GM23338 (cell line): ENCODE results near the gene GPX7. TPM values are rescaled to one million over a fixed set of nuclear protein-coding genes. Genes with fewer than 3 reads are reported as not detected.
A peak's percentile ranks its signal among the peaks of the same experiment; 100 is the strongest.

ENCODE experiments used
- ATAC-seq: fragments of 200-7000 bp; cut with Tn5 transposase; 3 replicates; pipeline ENCODE4 v1.9.1; 2020
- DNase-seq: peaks from one replicate; pipeline ENCODE4 v3.0.0-alpha.2; 2015; ENCODE audit warnings: low spot score
- H2AFZ ChIP-seq: fragments of 200-600 bp; sonication (generic); 2 replicates; pipeline ENCODE4 v1.8.0; 2016; ENCODE audit warnings: antibody characterized with exemption, mild to moderate bottlenecking, moderate library complexity
- H3F3A ChIP-seq: fragments of 200-600 bp; sonication (generic); replicated peaks from 2 replicates; pipeline ENCODE4 v1.8.0; 2017; ENCODE audit warnings: antibody characterized with exemption, mixed run types, low read depth
- H3K27ac ChIP-seq: fragments of 200-600 bp; sonication (generic); 2 replicates; pipeline ENCODE4 v1.6.1; 2016; ENCODE audit warnings: low read depth
- H3K27me3 ChIP-seq: fragments of 200-600 bp; sonication (generic); 2 replicates; pipeline ENCODE4 v1.8.0; 2016; ENCODE audit warnings: mild to moderate bottlenecking, mixed run types, moderate library complexity; ENCODE audit not compliant: insufficient read depth
- H3K36me3 ChIP-seq: fragments of 200-600 bp; sonication (generic); 2 replicates; pipeline ENCODE4 v1.8.0; 2016; ENCODE audit warnings: mild to moderate bottlenecking; ENCODE audit not compliant: insufficient read depth
- H3K4me1 ChIP-seq: fragments of 200-600 bp; sonication (generic); 2 replicates; pipeline ENCODE4 v1.8.0; 2016; ENCODE audit warnings: mild to moderate bottlenecking, moderate library complexity; ENCODE audit not compliant: insufficient read depth
- H3K4me2 ChIP-seq: fragments of 200-600 bp; sonication (generic); 2 replicates; pipeline ENCODE4 v1.7.1; 2017; ENCODE audit warnings: mixed run types
- H3K4me3 ChIP-seq: fragments of 200-600 bp; sonication (generic); 2 replicates; pipeline ENCODE4 v1.6.1; 2016; ENCODE audit warnings: mixed run types
- H3K79me2 ChIP-seq: fragments of 200-600 bp; sonication (generic); replicated peaks from 2 replicates; pipeline ENCODE4 v1.8.0; 2017; ENCODE audit warnings: mild to moderate bottlenecking; ENCODE audit not compliant: insufficient read depth
- H3K9me2 ChIP-seq: fragments of 200-600 bp; sonication (generic); 2 replicates; pipeline ENCODE4 v1.8.0; 2017; ENCODE audit not compliant: insufficient read depth
- H4K20me1 ChIP-seq: fragments of 200-600 bp; sonication (generic); replicated peaks from 2 replicates; pipeline ENCODE4 v1.8.0; 2017; ENCODE audit warnings: mild to moderate bottlenecking; ENCODE audit not compliant: insufficient read depth
- H3K27ac Mint-ChIP-seq: 2 replicates; pipeline ENCODE4 v1.8.0; 2020; ENCODE audit warnings: inconsistent platforms, mild to moderate bottlenecking, moderate library complexity, mixed read lengths
- H3K27me3 Mint-ChIP-seq: 3 replicates; pipeline ENCODE4 v1.8.0; 2022; ENCODE audit warnings: low read depth, mild to moderate bottlenecking, moderate library complexity, mixed read lengths, inconsistent platforms; ENCODE audit not compliant: insufficient read depth, poor library complexity
- H3K36me3 Mint-ChIP-seq: 3 replicates; pipeline ENCODE4 v1.8.0; 2021; ENCODE audit warnings: low read depth, mild to moderate bottlenecking, inconsistent platforms, moderate library complexity, mixed read lengths
- H3K4me1 Mint-ChIP-seq: 3 replicates; pipeline ENCODE4 v1.8.0; 2020; ENCODE audit warnings: mild to moderate bottlenecking, inconsistent platforms, mixed read lengths
- H3K4me3 Mint-ChIP-seq: 3 replicates; pipeline ENCODE4 v1.8.0; 2021; ENCODE audit warnings: moderate library complexity, mild to moderate bottlenecking, inconsistent platforms, mixed read lengths
- H3K9me3 Mint-ChIP-seq: 3 replicates; pipeline ENCODE4 v1.8.0; 2020; ENCODE audit warnings: moderate library complexity, mild to moderate bottlenecking, inconsistent platforms, mixed read lengths
- CREB1 ChIP-seq: fragments of 250-450 bp; sonication (Bioruptor Pico); IDR thresholded peaks from 2 replicates; pipeline ENCODE4 v1.5.0; 2020; ENCODE audit warnings: low read depth, mild to moderate bottlenecking, moderate library complexity
- ETS1 ChIP-seq: IDR thresholded peaks from 2 replicates; pipeline ENCODE4 v1.6.1; 2016; ENCODE audit warnings: antibody characterized with exemption
- NANOG ChIP-seq: IDR thresholded peaks from 2 replicates; pipeline ENCODE4 v1.6.1; 2016; ENCODE audit warnings: antibody characterized with exemption, borderline replicate concordance
- REST ChIP-seq: IDR thresholded peaks from one replicate; pipeline ENCODE4 v1.6.1; 2018; ENCODE audit warnings: antibody characterized with exemption; ENCODE audit not compliant: unreplicated experiment
- ZNF462 ChIP-seq: fragments of 250-450 bp; sonication (Bioruptor Pico); IDR thresholded peaks from 2 replicates; pipeline ENCODE4 v1.5.0; 2020; ENCODE audit warnings: mild to moderate bottlenecking, moderate library complexity
- polyA plus RNA-seq: library from polyadenylated mRNA; unstranded; fragments of >200 nt; fragmentation: Nextera tagmentation; extraction: Ambion mirVana; gene quantifications from 2 replicates; pipeline ENCODE4 v1.2.1, GENCODE V29; 2016
- total RNA-seq: library from RNA; depleted of rRNA; stranded (reverse); fragments of >200 nt; shearing (Covaris generic); gene quantifications from 2 replicates; pipeline ENCODE4 v1.2.3, GENCODE V29; 2014

GPX7 gene
- total and polyA plus RNA-seq, 2 experiments from 2014 or later, result 12.8 to 20.9 TPM

GRCh38 chr1:52633291-52633754, 31.2 kb downstream of the GPX7 start:
- no peaks in the 10 kb centered on the region; the same call in 1 of the 3 replicates for H3K36me3 Mint-ChIP-seq
- Histone ChIP-seq H3K4me3 (peak overlapping the region; percentile 54), H3K36me3 (no peaks in the 10 kb centered on the region; the same call in 1 of the 2 replicates), H3K9me2 (no peaks in the 10 kb centered on the region), H3F3A (0 out of 2 replicates have a peak, but pooled peaks cover 4% of the 10 kb centered on the region), H4K20me1 (no peaks in the 10 kb centered on the region), H3K4me1 (peaks cover 22% of the 10 kb centered on the region; the same call in 1 of the 2 replicates), H3K79me2 (no peaks in the 10 kb centered on the region), H3K4me2 (peak overlapping the region; percentile 73), H3K27ac (no peak overlapping the region), H3K27me3 (peaks cover 50% of the 10 kb centered on the region), H2AFZ (peak overlapping the region; percentile 90)
- ATAC-seq (peak; percentile 64), DNase-seq (peak; percentile 71)
- peaks cover 10% of the 10 kb centered on the region; the same call in 2 of the 3 replicates for H3K9me3 Mint-ChIP-seq
- peak overlapping the region; percentile 66 for H3K4me3 Mint-ChIP-seq
- no peak for TF ChIP-seq REST
- peaks cover 42% of the 10 kb centered on the region for H3K27me3 Mint-ChIP-seq
- peaks cover 18% of the 10 kb centered on the region for H3K4me1 Mint-ChIP-seq
- no peak overlapping the region for H3K27ac Mint-ChIP-seq

- Histone ChIP-seq H4K20me1 (no peaks in the 10 kb centered on the region), H3K4me3 (no peak overlapping the region), H3K9me2 (no peaks in the 10 kb centered on the region), H2AFZ (no peak overlapping the region), H3F3A (0 out of 2 replicates have a peak, but pooled peaks cover 4% of the 10 kb centered on the region), H3K79me2 (no peaks in the 10 kb centered on the region), H3K4me2 (no peak overlapping the region), H3K4me1 (peaks cover 18% of the 10 kb centered on the region; the same call in 1 of the 2 replicates), H3K27me3 (peaks cover 50% of the 10 kb centered on the region), H3K36me3 (no peaks in the 10 kb centered on the region; the same call in 1 of the 2 replicates), H3K27ac (no peak overlapping the region)
- Mint-ChIP-seq H3K36me3 (no peaks in the 10 kb centered on the region; the same call in 1 of the 3 replicates), H3K9me3 (peaks cover 10% of the 10 kb centered on the region; the same call in 2 of the 3 replicates), H3K27ac (no peak overlapping the region), H3K4me3 (peak overlapping the region; percentile 66), H3K27me3 (peaks cover 44% of the 10 kb centered on the region), H3K4me1 (peaks cover 15% of the 10 kb centered on the region)
- DNase-seq (no peak), ATAC-seq (no peak)
- TF ChIP-seq ETS1 (no peak), ZNF462 (no peak), NANOG (no peak), REST (no peak), CREB1 (no peak)
Measured at GRCh38 chr1:52634111-52634510, 31.9 kb downstream of the GPX7 start.
